Mesenchymal stem cell (in vitro differentiated cells and primary cell): ENCODE measurements around the gene MLLT3.

ENCODE experiments used
- DNase-seq: peaks from one replicate; pipeline ENCODE4 v3.0.0-alpha.2; 2013
- H2AFZ ChIP-seq: one replicate; pipeline ENCODE4 v1.6.1; 2013; ENCODE audit warnings: low read depth, mild to moderate bottlenecking, control low read depth, inconsistent platforms, low read length, moderate library complexity
- H2AK5ac ChIP-seq: 2 replicates; pipeline ENCODE4 v1.6.1; 2013; ENCODE audit warnings: low read length, moderate library complexity, mild to moderate bottlenecking, inconsistent platforms; ENCODE audit not compliant: severe bottlenecking
- H2BK120ac ChIP-seq: one replicate; pipeline ENCODE4 v1.6.1; 2013; ENCODE audit warnings: low read depth, mild to moderate bottlenecking, inconsistent platforms, low read length, moderate library complexity
- H2BK12ac ChIP-seq, 2 experiments: one replicate each; pipeline ENCODE4 v1.6.1; 2013; ENCODE audit warnings: inconsistent platforms in 2 of 2, low read length in 2 of 2, mild to moderate bottlenecking in 2 of 2, moderate library complexity in 2 of 2, control low read depth in 1 of 2
- H2BK15ac ChIP-seq: one replicate; pipeline ENCODE4 v1.6.1; 2013; ENCODE audit warnings: mild to moderate bottlenecking, low read depth, inconsistent platforms; ENCODE audit not compliant: poor library complexity, severe bottlenecking
- H2BK5ac ChIP-seq: 2 replicates; pipeline ENCODE4 v1.6.1; 2013; ENCODE audit warnings: low read depth, mild to moderate bottlenecking, low read length, control low read depth, inconsistent platforms; ENCODE audit not compliant: poor library complexity, severe bottlenecking
- H3K14ac ChIP-seq, 2 experiments: one replicate each; pipeline ENCODE4 v1.6.1; 2013; ENCODE audit warnings: inconsistent platforms in 2 of 2, low read length in 2 of 2, control low read depth in 1 of 2, mild to moderate bottlenecking in 1 of 2, moderate library complexity in 1 of 2
- H3K18ac ChIP-seq, 2 experiments: one replicate each; pipeline ENCODE4 v1.6.1; 2013; ENCODE audit warnings: inconsistent platforms in 2 of 2, low read length in 2 of 2, control low read depth in 1 of 2, low read depth in 1 of 2, mild to moderate bottlenecking in 1 of 2
- H3K23ac ChIP-seq, 2 experiments: one replicate each; pipeline ENCODE4 v1.6.1; 2013; ENCODE audit warnings: inconsistent platforms in 2 of 2, low read length in 2 of 2, mild to moderate bottlenecking in 2 of 2, moderate library complexity in 2 of 2, control low read depth in 1 of 2
- H3K27ac ChIP-seq: 2 replicates; pipeline ENCODE4 v1.5.1; 2013; ENCODE audit warnings: mild to moderate bottlenecking, moderate library complexity, low read length, control low read depth, inconsistent platforms; ENCODE audit not compliant: poor library complexity, severe bottlenecking
- H3K27me3 ChIP-seq, 2 experiments: 2 replicates each; pipeline versions ENCODE4 v1.6.1 to v1.7.0; 2013; ENCODE audit warnings: low read length in 2 of 2, mild to moderate bottlenecking in 2 of 2, moderate library complexity in 2 of 2, control low read depth in 1 of 2, inconsistent platforms in 1 of 2; ENCODE audit not compliant: control insufficient read depth in 1 of 2, insufficient read depth in 1 of 2
- H3K36me3 ChIP-seq, 2 experiments: 2 replicates each; pipeline versions ENCODE4 v1.6.1 to v1.7.0; 2013; ENCODE audit warnings: low read length in 2 of 2, control low read depth in 1 of 2, inconsistent platforms in 1 of 2, low read depth in 1 of 2, mild to moderate bottlenecking in 1 of 2; ENCODE audit not compliant: insufficient read depth in 2 of 2, control insufficient read depth in 1 of 2
- H3K4ac ChIP-seq, 2 experiments: one replicate each; pipeline ENCODE4 v1.6.1; 2013; ENCODE audit warnings: inconsistent platforms in 2 of 2, low read length in 2 of 2, mild to moderate bottlenecking in 2 of 2, moderate library complexity in 2 of 2, control low read depth in 1 of 2, low read depth in 1 of 2
- H3K4me1 ChIP-seq: 2 replicates; pipeline ENCODE4 v1.6.1; 2013; ENCODE audit warnings: low read depth, low read length, control low read depth; ENCODE audit not compliant: control insufficient read depth, insufficient read depth
- H3K4me2 ChIP-seq: 2 replicates; pipeline ENCODE4 v1.6.1; 2013; ENCODE audit warnings: low read length, mild to moderate bottlenecking, inconsistent platforms; ENCODE audit not compliant: poor library complexity, severe bottlenecking
- H3K4me3 ChIP-seq, 2 experiments: 2 replicates each; pipeline versions ENCODE4 v1.5.1 to v1.7.0; 2013; ENCODE audit warnings: low read length in 2 of 2, mild to moderate bottlenecking in 2 of 2, control low read depth in 1 of 2, low read depth in 1 of 2; ENCODE audit not compliant: insufficient read depth in 1 of 2
- H3K79me1 ChIP-seq: replicated peaks from 2 replicates; pipeline ENCODE4 v1.6.1; 2013; ENCODE audit warnings: mild to moderate bottlenecking, control low read depth, low read length, inconsistent platforms; ENCODE audit not compliant: poor library complexity, severe bottlenecking
- H3K9ac ChIP-seq: 2 replicates; pipeline ENCODE4 v1.7.0; 2013; ENCODE audit warnings: mild to moderate bottlenecking, low read length, moderate library complexity
- H3K9me3 ChIP-seq: 2 replicates; pipeline ENCODE4 v1.7.0; 2013; ENCODE audit warnings: mild to moderate bottlenecking, low read length; ENCODE audit not compliant: control insufficient read depth
- H4K8ac ChIP-seq: one replicate; pipeline ENCODE4 v1.6.1; 2013; ENCODE audit warnings: inconsistent platforms, mild to moderate bottlenecking, low read length, moderate library complexity
- H4K91ac ChIP-seq: one replicate; pipeline ENCODE4 v1.6.1; 2013; ENCODE audit warnings: mild to moderate bottlenecking, low read length, inconsistent platforms
- WGBS: methylation state at CpG from one replicate; pipeline ENCODE4 v1.1.7; 2013; ENCODE audit warnings: mixed read lengths; 5-methylcytosine and 5-hydroxymethylcytosine counted together

MLLT3 gene

GRCh38 chr9:20619487-20620200, 2.7 kb downstream of the MLLT3 start:
- no peak for DNase-seq
- Histone ChIP-seq H3K79me1 (peaks cover 4% of the 10 kb centered on the region), H3K4me2 (peak overlapping the region; percentile 56)

DNA sequence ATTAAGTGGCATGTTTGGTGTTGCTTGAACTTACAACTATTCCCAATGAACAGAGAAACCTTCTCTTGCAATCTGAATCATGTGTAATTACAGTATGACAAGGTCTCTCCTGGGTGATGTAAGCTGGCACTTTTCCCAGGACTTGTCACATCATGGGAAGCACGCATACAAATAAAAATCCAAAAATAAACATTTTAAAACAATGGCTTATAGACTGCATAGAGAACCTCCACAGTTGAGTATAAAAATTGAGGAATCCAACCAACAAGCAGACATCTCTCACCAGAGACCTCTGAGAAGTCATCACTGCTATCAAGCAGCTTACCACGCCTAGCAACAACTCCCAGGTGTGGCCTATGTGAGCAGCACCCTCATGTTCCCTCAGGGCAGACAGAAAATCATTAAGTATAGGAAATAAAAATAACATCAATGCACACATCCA, 3.9 kb downstream of the MLLT3 start:
- Histone ChIP-seq H2BK15ac (no peak overlapping the region), H3K79me1 (peaks cover 4% of the 10 kb centered on the region), H2BK5ac (no peak overlapping the region), H2BK120ac (no peak overlapping the region), H3K4ac (no peak overlapping the region), H2AK5ac (no peak overlapping the region), H2AFZ (no peak overlapping the region), H3K36me3 (no peaks in the 10 kb centered on the region), H2BK12ac (no peak overlapping the region), H4K8ac (no peak overlapping the region), H3K9ac (no peak overlapping the region), H3K27ac (no peak overlapping the region), H4K91ac (no peak overlapping the region), H3K18ac (no peak overlapping the region), H3K27me3 (no peaks in the 10 kb centered on the region), H3K4me3 (no peak overlapping the region), H3K14ac (no peak overlapping the region), H3K23ac (no peak overlapping the region), H3K4me1 (peaks cover 5% of the 10 kb centered on the region), H3K4me2 (no peak overlapping the region), H3K9me3 (no peaks in the 10 kb centered on the region)
- DNase-seq = peak; percentile 38
- WGBS = no CpG with 5 or more reads among the region's 2 CpGs

More at GRCh38 chr9:20619487-20620200, 2.7 kb downstream of the MLLT3 start:
- peaks cover 5% of the 10 kb centered on the region for H3K4me1 ChIP-seq
- no peaks in the 10 kb centered on the region for H3K9me3 ChIP-seq
- no peak overlapping the region for H3K18ac ChIP-seq
- H2AFZ ChIP-seq = no peak overlapping the region
- no peak overlapping the region for H3K27ac ChIP-seq
- H3K23ac ChIP-seq = no peak overlapping the region
- 35% methylated on average over 12 of the region's 15 CpGs for WGBS
- no peaks in the 10 kb centered on the region for H3K27me3 ChIP-seq
- no peak overlapping the region for H4K91ac ChIP-seq
- H2BK12ac ChIP-seq = no peak overlapping the region
- no peak overlapping the region for H2BK15ac ChIP-seq
- peak overlapping the region in 1 of 2 experiments; percentile 96 for H3K4me3 ChIP-seq
- H3K36me3 ChIP-seq = no peaks in the 10 kb centered on the region
- H2AK5ac ChIP-seq = no peak overlapping the region
- no peak overlapping the region for H4K8ac ChIP-seq
- H3K14ac ChIP-seq = no peak overlapping the region
- H3K9ac ChIP-seq = peak overlapping the region; percentile 90
- H2BK120ac ChIP-seq = no peak overlapping the region
- H3K4ac ChIP-seq = no peak overlapping the region
- no peak overlapping the region for H2BK5ac ChIP-seq

GRCh38 chr9:20616808-20617207, 5.5 kb downstream of the MLLT3 start:
- H3K4me2 ChIP-seq = no peak overlapping the region
- no peak overlapping the region for H2BK15ac ChIP-seq

DNA sequence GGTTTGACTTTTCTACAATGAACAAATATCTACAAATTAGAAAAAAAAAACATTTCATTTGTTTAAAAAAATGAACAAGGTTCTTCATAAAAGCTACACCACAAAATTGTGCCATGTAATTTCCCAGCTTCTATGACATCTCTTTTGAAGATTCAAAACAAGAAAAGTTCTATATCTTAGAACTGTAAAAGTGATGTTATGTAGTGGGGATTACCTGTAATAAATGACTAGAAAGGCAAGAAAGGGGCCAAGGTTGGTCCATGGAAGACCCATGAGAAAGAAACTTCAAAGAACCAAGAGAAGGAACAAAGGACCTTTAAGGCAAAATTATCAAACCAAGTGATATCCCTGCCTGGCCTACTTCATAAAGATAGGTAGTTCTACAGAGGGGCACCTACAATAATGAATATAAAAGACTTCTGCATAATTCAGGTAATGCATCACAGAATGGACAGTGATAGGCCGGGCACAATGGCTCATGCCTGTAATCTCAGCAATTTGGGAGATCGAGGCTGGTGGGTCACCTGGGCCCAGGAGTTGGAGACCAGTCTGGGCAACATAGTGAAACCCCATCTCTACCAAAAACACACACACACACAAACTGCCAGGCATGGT, 7.6 kb downstream of the MLLT3 start:
- H4K8ac ChIP-seq = no peak overlapping the region
- H3K4me3 ChIP-seq = no peak overlapping the region
- H3K27ac ChIP-seq = no peak overlapping the region
- no peak overlapping the region for H3K14ac ChIP-seq
- no peak overlapping the region for H2AFZ ChIP-seq
- H3K9me3 ChIP-seq = no peaks in the 10 kb centered on the region
- no peak for DNase-seq
- peaks cover 3% of the 10 kb centered on the region for H3K4me1 ChIP-seq
- H3K18ac ChIP-seq = no peak overlapping the region
- no peak overlapping the region for H3K23ac ChIP-seq
- H3K36me3 ChIP-seq = no peaks in the 10 kb centered on the region
- H4K91ac ChIP-seq = no peak overlapping the region
- H2BK120ac ChIP-seq = no peak overlapping the region
- H2BK15ac ChIP-seq = no peak overlapping the region
- peaks cover 3% of the 10 kb centered on the region for H3K79me1 ChIP-seq
- H3K27me3 ChIP-seq = no peaks in the 10 kb centered on the region
- H3K4me2 ChIP-seq = no peak overlapping the region
- no peak overlapping the region for H3K9ac ChIP-seq
- no peak overlapping the region for H3K4ac ChIP-seq
- H2BK12ac ChIP-seq = no peak overlapping the region
- 100% methylated on average over 2 of the region's 2 CpGs for WGBS
- H2BK5ac ChIP-seq = no peak overlapping the region
- H2AK5ac ChIP-seq = no peak overlapping the region

More at GRCh38 chr9:20616808-20617207, 5.5 kb downstream of the MLLT3 start:
- Histone ChIP-seq H4K91ac (no peak overlapping the region), H4K8ac (no peak overlapping the region), H3K4me1 (peaks cover 5% of the 10 kb centered on the region), H3K27ac (no peak overlapping the region), H2BK12ac (no peak overlapping the region), H2AFZ (no peak overlapping the region), H3K27me3 (no peaks in the 10 kb centered on the region), H3K4me3 (no peak overlapping the region), H3K14ac (no peak overlapping the region), H3K36me3 (no peaks in the 10 kb centered on the region), H3K23ac (no peak overlapping the region), H3K9me3 (no peaks in the 10 kb centered on the region), H3K9ac (no peak overlapping the region), H3K18ac (no peak overlapping the region), H3K4ac (no peak overlapping the region), H3K79me1 (peaks cover 4% of the 10 kb centered on the region), H2AK5ac (no peak overlapping the region), H2BK5ac (no peak overlapping the region), H2BK120ac (no peak overlapping the region)
- 98% methylated on average over 2 of the region's 2 CpGs for WGBS
- DNase-seq = no peak
